Pancreas (tissue), 10 donors: ENCODE measurements around the gene RNF138. TPM values are rescaled to one million over a fixed set of nuclear protein-coding genes. Genes with fewer than 3 reads are reported as not detected.

Source experiments
- ATAC-seq, 4 donors: fragments of 200-7000 bp; cut with Tn5 transposase; one replicate each; pipeline versions ENCODE4 v1.8.0 to v1.9.1; 2020; ENCODE audit warnings: mild to moderate bottlenecking in 4 of 4, moderate library complexity in 4 of 4
- DNase-seq, 6 donors: peaks; one replicate each; pipeline ENCODE4 v3.0.0-alpha.2; 2020
- FAIRE-seq: peaks from 2 replicates; lab custom pipeline; 2012; peaks lifted over from hg19 to GRCh38; lab: Jason Lieb, UNC
- H3K27ac ChIP-seq, 4 donors: fragments of 200-600 bp; sonication (generic); 1 replicate in 3 of 4; 2 replicates in 1 of 4; pipeline versions ENCODE4 v1.5.0 to v1.8.0; 2020
- H3K27me3 ChIP-seq, 4 donors: fragments of 200-600 bp; one replicate each; pipeline ENCODE4 v1.8.0; 2021
- H3K36me3 ChIP-seq, 3 donors: fragments of 200-600 bp; sonication (generic) in 1 of 3; one replicate each; pipeline versions ENCODE4 v1.5.0 to v1.8.0; 2020 to 2021
- H3K4me1 ChIP-seq, 3 donors: fragments of 200-600 bp; one replicate each; pipeline ENCODE4 v1.8.0; 2021
- H3K4me3 ChIP-seq, 4 donors: fragments of 200-600 bp; sonication (generic) in 2 of 4; one replicate each; pipeline versions ENCODE4 v1.5.0 to v1.8.0; 2020 to 2021
- H3K9me3 ChIP-seq, 4 donors: fragments of 200-600 bp; one replicate each; pipeline ENCODE4 v1.8.0; 2021
- WGBS, 2 donors: extraction: QIAGEN DNeasy Blood & Tissue Kit; methylation state at CpG; one replicate each; pipeline ENCODE4 v1.1.7; 2013; 5-methylcytosine and 5-hydroxymethylcytosine counted together
- intact Hi-C, 3 donors: fragments of 100-400 bp; cut with DNase I; formaldehyde crosslinking; loops; one replicate each; pipeline versions ENCODE4 v1.11.1 to v1.14.2; 2022
- polyA plus RNA-seq, 2 donors: library from polyadenylated mRNA; stranded (reverse); fragments of 200-250 nt; gene quantifications; one replicate each; pipeline ENCODE4 v1.2.3, GENCODE V29; 2013
- total RNA-seq, 6 donors: library from RNA; stranded (reverse); fragmentation: NEBNext Ultra II Directional in 4 of 6; extraction: Animal tissue kit (Norgen Biotek cat#: 25700) in 4 of 6; gene quantifications; one replicate each; pipeline versions ENCODE4 v1.2.1 to v1.2.4, GENCODE V29; 2021 to 2023
- TF ChIP-seq, protein P1 (sequence below), 4 donors: fragments of 200-600 bp; sonication (generic) in 3 of 4; IDR thresholded peaks; one replicate each; pipeline versions ENCODE4 v1.5.0 to v1.8.0; 2021; ENCODE audit warnings: antibody characterized with exemption in 4 of 4
- donor health status: healthy with polysubstance abuse.
- donor health status: DM: no; HTN: no; CAD: no; lungs with moderate emphysema.
- donor health status: DM: no; HTN: no; CAD: no.
- donor health status: control.
- donor health status: control.
- donor health status: Bipolar disorder and iron deficiency.
- donor health status: DM: yes; HTN: yes; CAD: no.
- donor health status: DM: no; HTN: no; CAD: no.
- donor health status: DM: no; HTN: no; CAD: no.
- donor health status: DM: yes; HTN: yes; CAD: no.

The RNF138 gene
- total and polyA plus RNA-seq, 8 donors = 4.4 to 20.0 (median 12.4) TPM

DNA sequence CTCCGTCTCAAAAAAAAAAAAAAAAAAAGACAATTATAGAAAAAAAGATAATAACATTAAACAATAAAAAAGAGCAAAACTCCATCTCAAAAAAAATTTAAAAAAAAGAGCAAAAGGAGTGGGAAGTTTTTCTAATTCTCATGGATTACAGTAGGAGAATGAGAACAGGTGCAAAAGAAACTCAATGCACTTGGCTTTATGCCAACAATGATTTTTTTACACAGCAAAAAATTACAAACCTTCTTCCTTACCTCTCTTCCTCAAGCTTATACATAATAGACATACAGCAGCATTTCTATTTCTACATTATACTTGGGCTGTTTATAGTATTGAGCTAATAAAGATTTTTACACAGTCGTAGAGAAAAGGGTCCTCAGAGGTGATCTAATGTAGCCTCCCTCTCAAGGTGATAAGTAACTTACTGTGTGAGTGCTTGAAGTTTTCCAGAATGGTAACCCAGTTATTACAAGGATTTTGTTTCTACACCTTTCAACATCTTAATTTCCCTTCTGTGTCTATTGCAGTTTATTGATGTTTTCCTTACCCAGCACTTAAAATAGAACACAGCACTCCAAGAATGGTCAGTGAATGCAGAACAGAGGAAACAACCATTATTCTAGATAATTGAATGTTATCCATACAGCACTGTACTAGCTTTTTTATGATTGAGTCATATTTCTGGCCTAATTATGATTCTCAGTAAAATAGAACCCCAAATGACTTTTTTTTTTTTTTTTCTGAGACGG is 34.9 kb upstream of the RNF138 start:
- no peaks in the 10 kb centered on the region for H3K9me3 ChIP-seq
- H3K4me3 ChIP-seq = no peak overlapping the region
- WGBS, 2 donors = 62 to 83% methylated on average over 3 of the region's 3 CpGs
- no peaks in the 10 kb centered on the region for H3K36me3 ChIP-seq
- ATAC-seq = no peak
- no peaks in the 10 kb centered on the region for H3K4me1 ChIP-seq
- H3K27me3 ChIP-seq = no peaks in the 10 kb centered on the region
- no peak for DNase-seq
- intact Hi-C loops = no loop called here
- no peak for FAIRE-seq
- H3K27ac ChIP-seq = no peak overlapping the region
- TF ChIP-seq, protein P1, sequence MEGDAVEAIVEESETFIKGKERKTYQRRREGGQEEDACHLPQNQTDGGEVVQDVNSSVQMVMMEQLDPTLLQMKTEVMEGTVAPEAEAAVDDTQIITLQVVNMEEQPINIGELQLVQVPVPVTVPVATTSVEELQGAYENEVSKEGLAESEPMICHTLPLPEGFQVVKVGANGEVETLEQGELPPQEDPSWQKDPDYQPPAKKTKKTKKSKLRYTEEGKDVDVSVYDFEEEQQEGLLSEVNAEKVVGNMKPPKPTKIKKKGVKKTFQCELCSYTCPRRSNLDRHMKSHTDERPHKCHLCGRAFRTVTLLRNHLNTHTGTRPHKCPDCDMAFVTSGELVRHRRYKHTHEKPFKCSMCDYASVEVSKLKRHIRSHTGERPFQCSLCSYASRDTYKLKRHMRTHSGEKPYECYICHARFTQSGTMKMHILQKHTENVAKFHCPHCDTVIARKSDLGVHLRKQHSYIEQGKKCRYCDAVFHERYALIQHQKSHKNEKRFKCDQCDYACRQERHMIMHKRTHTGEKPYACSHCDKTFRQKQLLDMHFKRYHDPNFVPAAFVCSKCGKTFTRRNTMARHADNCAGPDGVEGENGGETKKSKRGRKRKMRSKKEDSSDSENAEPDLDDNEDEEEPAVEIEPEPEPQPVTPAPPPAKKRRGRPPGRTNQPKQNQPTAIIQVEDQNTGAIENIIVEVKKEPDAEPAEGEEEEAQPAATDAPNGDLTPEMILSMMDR (IDR thresholded peaks at IDR 0.05) = no peak

DNA sequence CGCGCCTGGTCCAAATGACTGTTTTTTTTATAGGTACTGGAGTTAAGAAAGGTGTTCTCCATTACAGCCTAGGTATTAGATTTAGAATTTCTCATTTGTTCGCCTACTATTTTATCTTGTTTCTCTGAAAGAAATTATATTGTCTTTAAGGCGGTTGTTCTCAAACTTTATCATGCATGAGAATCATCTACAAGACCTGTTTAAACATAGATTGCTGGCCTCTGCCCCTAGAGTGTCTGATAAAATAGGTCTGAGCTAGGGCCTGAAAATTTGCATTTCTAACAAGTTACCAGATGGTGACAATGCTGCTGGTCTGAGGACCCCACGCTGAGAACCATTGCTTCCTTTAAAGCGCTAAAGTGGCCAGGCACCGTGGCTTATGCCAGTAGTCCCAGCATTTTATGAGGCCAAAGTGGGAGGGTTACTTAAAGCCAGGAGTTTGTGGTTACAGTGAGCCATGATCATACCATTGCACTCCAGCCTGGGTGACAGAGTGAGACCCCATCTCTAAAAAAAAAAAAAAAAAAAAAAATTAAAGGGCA is 34.0 kb upstream of the RNF138 start:
- H3K4me1 ChIP-seq = no peaks in the 10 kb centered on the region
- no peak for FAIRE-seq
- H3K9me3 ChIP-seq = no peaks in the 10 kb centered on the region
- no peak overlapping the region for H3K27ac ChIP-seq
- no peak overlapping the region for H3K4me3 ChIP-seq
- 89 to 91% methylated on average over 7 of the region's 7 CpGs for WGBS, 2 donors
- TF ChIP-seq, protein P1 (IDR thresholded peaks at IDR 0.05) = no peak
- H3K27me3 ChIP-seq = no peaks in the 10 kb centered on the region
- intact Hi-C loops = no loop called here
- ATAC-seq = no peak
- no peak for DNase-seq
- H3K36me3 ChIP-seq = no peaks in the 10 kb centered on the region

DNA sequence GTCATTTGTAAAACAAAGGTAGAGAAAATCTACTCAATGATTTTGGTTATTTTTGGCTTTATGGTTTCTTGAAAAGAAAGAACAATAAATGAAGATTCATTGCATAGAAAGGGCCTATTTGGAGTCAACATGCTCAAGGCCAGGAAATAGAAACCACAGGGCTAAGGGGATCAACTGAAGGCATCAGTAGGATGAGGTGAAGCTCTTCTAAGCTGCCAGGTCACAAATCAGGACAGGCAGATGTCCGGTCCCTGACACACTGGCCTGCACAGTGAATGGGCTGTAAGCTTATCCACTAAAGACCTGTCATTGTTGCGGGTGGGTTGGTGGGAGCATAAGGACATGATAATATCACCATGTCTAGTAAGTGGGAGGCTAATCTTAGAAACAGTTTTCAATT is 31.6 kb upstream of the RNF138 start:
- 93% methylated on average over 2 of the region's 2 CpGs for WGBS, 2 donors
- ATAC-seq (no peak), DNase-seq (no peak), FAIRE-seq (no peak)
- Histone ChIP-seq H3K27ac (no peak overlapping the region), H3K9me3 (no peaks in the 10 kb centered on the region), H3K4me1 (no peaks in the 10 kb centered on the region), H3K27me3 (no peaks in the 10 kb centered on the region), H3K36me3 (no peaks in the 10 kb centered on the region), H3K4me3 (no peak overlapping the region)
- intact Hi-C loops = no loop called here
- TF ChIP-seq, protein P1 (IDR thresholded peaks at IDR 0.05) = no peak

DNA sequence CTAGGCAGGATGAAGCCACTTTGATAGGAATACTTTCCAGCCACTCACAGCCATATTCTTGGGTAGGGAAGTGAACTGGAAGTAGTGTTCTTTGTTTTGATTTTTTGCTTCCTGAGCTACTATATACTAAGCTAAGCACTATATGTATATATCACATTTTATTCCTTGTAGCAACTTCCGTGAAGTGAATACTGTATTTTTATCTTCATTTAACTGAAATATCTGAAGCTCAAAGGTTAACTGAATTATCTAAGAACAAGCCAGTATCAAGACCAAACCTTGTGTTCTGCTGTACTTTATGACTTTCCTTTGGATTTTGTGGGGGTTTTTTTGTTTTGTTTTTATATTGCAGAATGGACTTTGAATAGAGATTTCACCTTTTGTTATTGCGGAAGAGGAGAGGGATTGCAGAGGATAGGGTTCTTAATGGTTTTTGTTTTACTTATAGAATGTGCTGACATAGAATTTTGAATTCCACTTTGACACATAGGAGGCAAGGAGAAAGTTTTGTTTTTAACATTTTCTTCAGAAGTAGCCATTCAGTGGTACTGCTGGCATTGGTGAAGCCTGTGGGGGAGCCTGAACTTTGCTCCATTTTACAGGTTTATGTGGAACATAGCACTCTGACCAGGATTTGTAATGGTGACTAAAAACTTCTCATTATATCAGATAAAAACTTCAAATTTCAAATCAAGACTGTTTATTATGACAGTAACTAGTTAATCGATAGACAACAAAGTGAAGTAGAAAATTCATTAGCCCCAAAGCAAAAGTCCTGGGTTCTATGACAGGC is 24.1 kb upstream of the RNF138 start:
- no peaks in the 10 kb centered on the region for H3K9me3 ChIP-seq
- TF ChIP-seq, protein P1 (IDR thresholded peaks at IDR 0.05) = no peak
- ATAC-seq = no peak
- WGBS, 2 donors = 92 to 96% methylated on average over 3 of the region's 3 CpGs
- no peak for FAIRE-seq
- intact Hi-C loops = no loop called here
- H3K4me1 ChIP-seq = no peaks in the 10 kb centered on the region
- H3K27me3 ChIP-seq = no peaks in the 10 kb centered on the region
- no peak overlapping the region for H3K4me3 ChIP-seq
- no peaks in the 10 kb centered on the region for H3K36me3 ChIP-seq
- DNase-seq = no peak
- no peak overlapping the region for H3K27ac ChIP-seq
